HG02943 (cell line): Measurements from ENCODE around the gene SLC1A5.
"Not testable (repeated sequence)": the region's sequence is repeated elsewhere in the genome, so short reads cannot be mapped to it uniquely, and the experiment has no call there.

Experiments used
- ATAC-seq: cut with Tn5 transposase; IDR thresholded peaks from one replicate; pipeline ENCODE4 v1.9.1; 2021; ENCODE audit warnings: mild to moderate bottlenecking, low read depth, moderate library complexity; ENCODE audit not compliant: unreplicated experiment

The SLC1A5 gene

DNA sequence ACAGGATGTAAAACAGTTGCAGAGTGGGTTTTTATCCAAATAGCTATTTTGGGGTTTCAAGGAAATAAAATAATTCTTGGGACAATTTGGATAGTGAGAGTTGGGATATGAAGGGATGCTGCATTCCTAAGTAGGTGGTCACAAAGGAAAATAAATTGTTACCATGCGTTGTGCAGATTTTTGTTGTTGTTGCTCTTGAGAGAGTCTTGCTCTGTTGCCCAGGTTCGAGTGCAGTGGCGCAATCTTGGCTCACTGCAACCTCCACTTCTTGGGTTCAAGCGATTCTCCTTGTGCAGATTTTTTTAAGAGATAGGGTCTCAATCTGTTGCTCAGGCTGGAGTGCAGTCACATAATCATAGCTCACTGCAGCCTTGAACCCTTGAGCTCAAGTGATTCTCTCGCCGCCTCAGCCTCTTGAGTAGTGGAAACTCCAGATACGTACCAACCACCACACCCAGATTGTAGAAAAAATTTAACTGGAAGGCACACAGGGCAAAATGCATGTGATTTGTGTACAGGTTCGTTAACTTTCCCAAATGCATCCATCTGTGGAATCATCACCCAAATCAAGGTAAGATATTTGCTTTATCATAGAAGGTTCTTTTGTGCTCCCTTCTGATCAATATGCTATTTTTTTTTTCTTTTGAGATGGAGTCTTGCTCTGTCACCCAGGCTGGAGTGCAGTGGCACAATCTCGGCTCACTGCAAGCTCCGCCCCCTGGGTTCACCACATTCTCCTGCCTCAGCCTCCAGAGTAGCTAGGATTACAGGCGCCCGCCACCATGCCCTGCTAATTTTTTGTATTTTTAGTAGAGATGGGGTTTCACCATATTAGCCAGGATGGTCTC, 16.0 kb downstream of the SLC1A5 start:
- no peak for ATAC-seq

GRCh38 chr19:46768746-46769145, 19.6 kb downstream of the SLC1A5 start:
- ATAC-seq = not testable (repeated sequence)

DNA sequence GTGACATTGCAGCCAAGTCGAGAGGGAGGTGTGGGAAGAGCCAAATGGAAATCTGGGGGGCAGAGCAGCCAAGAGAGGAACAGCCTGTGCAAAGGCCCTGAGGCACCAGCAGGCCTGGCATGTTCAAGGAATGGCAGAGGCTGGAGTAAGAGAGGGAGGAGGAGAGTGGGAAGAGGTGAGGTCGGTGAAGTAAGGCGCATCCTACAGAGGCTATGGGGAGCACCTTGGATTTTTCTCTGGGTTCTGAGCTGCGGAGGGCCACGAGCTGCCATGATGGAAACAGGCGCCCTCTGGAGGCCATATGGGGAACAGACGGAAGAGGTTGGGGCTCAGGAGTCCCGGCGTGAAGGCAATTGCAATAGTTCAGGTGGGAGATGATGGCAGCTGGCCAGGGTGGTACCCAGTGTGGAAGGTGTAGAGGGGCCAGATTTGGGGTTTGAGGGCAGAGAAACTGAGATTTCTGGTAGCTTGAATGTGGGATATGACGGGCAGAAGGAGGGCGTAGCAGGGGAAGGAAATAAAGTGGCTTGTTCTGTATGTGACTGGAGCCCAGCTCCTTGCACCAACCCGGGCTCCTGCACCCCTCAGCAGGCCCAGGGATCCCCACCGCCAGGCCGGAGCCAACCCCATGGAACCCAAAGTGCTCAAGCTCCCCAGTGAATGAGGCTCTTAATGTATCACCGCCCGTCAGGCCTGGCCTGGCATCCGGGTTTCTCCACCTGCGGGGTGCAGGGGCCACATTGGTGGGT, 21.7 kb downstream of the SLC1A5 start:
- no peak for ATAC-seq

GRCh38 chr19:46764817-46765291, 23.5 kb downstream of the SLC1A5 start:
- ATAC-seq = no peak

DNA sequence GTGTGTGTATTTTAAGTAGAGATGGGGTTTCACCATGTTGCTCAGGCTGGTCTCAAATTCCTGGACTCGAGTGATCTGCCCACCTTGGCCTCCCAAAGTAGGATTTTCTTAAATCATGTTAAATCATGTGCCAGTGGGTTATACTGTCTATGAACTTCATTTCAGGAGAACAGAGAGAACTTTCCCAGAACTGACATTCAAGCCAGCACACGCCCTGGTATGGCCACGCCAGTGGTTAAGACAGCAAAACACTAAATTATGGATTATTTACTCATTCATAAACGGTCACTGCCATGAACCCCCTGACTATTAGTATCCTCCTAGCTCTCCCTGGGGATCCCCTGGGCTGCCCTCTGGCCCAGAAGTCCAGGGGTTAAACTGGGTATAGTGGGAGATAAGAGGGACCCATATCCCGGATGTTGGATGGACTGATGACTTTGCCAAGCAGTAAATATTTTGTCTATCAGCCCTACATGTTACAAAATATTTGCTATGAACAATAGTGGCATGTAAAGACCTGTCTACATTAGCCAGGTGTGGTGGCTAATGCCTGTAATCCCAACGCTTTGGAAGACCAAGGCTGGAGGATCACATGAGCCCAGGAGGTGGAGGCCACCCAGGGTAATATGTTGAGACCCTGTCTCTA, 26.0 kb downstream of the SLC1A5 start:
- no peak for ATAC-seq

DNA sequence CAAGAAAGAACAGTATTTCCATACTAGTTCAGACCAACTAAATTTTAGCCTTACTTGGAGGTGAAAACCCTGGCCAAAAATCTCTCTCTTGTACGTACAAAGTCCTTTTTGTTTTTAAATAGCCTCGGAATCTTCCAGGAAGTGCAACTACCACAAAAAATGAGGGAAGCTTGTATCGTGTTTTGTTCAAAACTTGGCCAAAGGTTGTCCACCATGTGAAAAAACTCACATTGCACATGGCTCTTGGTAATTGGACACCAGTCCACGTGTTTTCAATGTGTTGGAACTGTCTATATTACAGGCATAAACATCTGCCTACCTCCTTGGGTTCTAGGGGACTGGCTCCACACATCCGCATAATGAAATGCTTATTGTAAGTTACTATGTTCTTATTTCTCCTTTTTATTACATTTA, 27.0 kb downstream of the SLC1A5 start:
- no peak for ATAC-seq

DNA sequence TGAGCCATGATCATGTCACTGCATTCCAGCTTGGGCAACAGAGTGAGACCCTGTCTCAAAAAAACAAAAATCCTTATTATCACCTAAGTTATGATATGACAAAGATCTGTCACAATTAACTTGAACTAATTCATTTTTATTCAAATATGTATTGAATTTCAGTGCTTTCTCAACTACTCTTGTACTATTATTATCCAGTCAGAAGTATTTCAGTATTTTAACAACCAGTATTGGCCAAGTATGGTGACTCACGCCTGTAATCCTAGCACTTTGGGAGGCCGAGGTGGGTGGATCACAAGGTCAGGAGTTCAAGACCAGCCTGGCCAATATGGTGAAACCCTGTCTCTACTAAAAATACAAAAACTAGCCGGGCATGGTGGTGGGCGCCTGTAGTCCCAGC, 27.5 kb downstream of the SLC1A5 start:
- ATAC-seq = not testable (repeated sequence)

GRCh38 chr19:46760363-46760762, 28.0 kb downstream of the SLC1A5 start:
- no peak for ATAC-seq

GRCh38 chr19:46759817-46760333, 28.5 kb downstream of the SLC1A5 start:
- no peak for ATAC-seq

DNA sequence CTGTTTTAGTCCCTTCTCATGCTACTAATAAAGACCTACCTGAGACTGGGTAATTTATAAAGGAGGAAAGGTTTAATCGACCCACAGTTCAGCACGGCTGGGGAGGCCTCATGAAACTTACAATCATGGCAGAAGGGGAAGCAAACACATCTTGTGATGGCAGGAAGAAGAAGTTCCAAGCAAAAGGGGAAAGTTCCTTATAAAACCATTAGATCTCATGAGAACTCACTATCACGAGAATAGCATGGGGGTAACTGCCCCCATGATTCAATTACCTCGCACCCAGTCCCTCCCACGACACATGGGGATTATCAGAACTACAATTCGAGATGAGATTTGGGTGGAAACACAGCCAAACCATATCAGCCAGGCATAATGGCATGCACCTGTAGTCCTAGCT, 29.2 kb downstream of the SLC1A5 start:
- no peak for ATAC-seq

DNA sequence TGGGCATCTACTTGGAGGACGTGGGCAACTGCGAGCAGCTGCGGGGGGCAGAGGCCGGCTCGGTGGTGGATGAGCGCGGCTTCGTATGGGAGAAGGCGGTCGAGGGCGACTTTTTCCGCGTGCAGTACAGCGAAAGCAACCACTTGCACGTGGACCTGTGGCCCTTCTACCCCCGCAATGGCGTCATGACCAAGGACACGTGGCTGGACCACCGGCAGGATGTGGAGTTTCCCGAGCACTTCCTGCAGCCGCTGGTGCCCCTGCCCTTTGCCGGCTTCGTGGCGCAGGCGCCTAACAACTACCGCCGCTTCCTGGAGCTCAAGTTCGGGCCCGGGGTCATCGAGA, 31.9 kb downstream of the SLC1A5 start:
- ATAC-seq = no peak

DNA sequence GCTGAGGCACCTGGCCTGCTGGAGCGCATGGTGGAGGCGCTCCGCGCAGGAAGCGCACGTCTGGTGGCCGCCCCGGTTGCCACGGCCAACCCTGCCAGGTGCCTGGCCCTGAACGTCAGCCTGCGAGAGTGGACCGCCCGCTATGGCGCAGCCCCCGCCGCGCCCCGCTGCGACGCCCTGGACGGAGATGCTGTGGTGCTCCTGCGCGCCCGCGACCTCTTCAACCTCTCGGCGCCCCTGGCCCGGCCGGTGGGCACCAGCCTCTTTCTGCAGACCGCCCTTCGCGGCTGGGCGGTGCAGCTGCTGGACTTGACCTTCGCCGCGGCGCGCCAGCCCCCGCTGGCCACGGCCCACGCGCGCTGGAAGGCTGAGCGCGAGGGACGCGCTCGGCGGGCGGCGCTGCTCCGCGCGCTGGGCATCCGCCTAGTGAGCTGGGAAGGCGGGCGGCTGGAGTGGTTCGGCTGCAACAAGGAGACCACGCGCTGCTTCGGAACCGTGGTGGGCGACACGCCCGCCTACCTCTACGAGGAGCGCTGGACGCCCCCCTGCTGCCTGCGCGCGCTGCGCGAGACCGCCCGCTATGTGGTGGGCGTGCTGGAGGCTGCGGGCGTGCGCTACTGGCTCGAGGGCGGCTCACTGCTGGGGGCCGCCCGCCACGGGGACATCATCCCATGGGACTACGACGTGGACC, 32.4 kb downstream of the SLC1A5 start:
- ATAC-seq = no peak

DNA sequence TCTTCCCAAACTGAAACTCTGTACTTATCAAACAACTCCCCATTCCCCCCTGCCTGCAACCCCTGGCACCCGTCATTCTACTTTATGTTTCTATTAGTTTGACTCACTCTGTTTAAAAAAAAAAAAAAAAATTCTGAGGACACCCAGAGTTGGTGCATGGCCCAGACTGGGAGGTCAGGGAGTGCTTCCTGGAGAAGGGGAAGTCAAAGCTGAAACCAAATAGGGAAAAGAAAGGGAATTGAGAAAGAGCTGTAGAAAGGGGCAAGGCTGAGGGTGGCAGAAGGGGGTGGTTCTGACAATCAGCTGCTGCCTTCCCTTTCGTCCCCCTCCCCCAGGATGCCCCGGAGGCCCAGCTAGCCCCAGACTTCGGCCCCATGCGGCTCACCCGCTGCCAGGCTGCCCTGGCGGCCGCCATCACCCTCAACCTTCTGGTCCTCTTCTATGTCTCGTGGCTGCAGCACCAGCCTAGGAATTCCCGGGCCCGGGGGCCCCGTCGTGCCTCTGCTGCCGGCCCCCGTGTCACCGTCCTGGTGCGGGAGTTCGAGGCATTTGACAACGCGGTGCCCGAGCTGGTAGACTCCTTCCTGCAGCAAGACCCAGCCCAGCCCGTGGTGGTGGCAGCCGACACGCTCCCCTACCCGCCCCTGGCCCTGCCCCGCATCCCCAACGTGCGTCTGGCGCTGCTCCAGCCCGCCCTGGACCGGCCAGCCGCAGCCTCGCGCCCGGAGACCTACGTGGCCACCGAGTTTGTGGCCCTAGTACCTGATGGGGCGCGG, 33.1 kb downstream of the SLC1A5 start:
- no peak for ATAC-seq

DNA sequence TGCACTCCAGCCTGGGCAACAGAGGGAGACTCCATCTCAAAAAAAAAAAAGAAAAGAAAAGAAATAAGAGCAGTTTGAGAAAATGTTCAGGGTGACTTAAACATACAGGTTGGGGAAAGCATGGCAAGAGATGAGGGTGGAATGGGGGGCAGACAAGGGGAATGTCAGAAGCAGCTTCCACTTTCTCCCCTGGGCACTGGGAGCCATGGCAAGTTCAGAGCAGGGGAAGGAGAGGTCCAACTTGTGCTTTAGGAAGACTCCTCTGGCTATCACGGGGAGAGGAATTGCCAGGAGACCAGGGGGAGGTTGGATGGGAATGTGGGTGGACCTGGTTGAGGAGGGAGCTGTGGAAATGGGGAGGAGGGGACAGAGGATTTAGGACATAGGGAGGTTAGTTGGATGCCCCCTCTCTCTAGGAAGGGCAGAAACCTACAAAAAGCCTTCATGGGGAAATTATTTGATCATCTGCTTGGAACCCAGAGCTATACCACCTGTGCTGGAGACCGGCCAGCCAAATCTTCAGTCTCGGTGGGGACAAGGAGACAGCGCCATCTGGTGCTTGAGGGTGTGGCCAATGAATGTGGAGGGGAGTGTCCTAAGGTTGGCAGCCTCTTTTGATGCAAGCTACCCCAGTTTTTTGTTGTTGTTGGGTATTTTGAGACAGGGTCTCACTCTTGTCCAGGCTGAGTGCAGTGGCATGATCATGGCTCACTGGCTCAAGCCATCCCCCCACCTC, 34.8 kb downstream of the SLC1A5 start:
- ATAC-seq = no peak

DNA sequence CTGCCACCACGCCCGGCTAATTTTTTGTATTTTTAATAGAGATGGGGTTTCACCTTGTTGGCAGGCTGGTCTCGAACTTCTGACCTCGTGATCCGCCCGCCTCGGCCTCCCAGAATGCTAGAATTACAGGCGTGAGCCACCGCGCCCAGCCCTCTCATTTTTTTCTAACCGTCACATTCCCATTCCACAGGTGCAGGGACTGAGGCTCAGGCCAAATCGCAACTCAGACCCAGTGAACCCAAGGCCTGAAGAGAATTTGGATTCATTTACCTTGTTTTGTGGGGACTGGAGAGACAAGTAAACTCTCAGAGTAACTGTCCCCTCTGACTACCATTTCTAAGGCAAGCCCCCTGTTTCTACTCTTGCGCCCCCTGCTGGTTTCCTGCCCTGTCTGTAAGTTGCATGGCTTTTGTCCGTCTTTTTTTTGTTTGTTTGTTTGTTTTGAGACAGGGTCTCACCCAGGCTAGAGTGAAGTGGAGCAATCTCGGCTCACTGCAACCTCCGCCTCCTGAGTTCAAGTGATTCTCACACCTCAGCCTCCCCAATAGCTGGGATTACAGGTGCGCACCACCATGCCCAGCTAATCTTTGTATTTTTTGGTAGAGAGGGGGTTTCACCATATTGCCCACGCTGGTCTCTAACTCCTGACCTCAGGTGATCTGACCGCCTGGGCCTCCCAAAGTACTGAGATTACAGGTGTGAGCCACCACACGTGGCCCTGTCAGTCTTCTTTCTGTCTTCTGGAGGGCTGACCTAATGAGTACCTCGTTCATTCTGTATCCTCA, 39.9 kb downstream of the SLC1A5 start:
- no peak for ATAC-seq

GRCh38 chr19:46746281-46747057, 41.9 kb downstream of the SLC1A5 start, which contains the start of gene STRN4:
STRN4 (minus strand) TSS chr19:46746450; CDS start chr19:46746430, 20 bp downstream.
- ATAC-seq = peak; percentile 46

DNA sequence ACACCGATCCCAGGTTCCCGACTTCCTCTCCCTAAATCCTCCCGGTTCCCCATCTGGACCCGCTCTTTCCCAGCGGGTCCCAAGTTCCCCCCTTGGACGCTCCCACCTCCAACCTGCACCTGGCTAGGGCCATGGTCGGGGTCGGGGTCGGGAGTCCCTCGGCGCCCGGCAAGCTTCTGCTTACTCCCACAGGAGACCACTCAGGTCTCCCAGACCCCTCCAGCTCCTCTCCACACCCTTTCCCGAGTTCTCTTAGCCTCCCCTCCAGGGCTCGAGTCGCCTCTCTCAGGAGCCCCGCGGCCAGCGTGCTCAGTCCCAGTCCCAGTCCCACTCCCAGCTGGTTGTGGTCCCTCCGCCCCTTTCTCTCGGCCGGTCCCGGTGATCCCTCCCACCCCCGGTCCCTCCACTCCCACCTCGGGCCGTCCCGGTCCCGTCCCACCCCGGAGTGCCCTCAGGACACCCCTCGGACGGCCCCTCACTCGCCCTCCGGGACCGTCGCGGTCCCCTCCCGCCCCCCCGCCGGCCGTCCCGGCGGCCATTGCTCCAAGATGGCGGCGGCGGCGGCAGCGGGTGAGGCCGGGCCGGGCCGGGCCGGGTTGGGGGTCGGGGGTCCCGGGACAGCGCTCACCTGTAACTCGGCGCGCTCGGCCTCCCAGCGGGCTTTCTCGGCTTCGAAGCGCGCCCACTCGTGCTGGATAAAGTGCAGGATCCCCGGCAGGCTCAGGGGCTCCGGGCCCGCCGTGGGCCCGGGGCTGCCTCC, 42.7 kb downstream of the SLC1A5 start, which contains the start of gene FKRP:
Gene FKRP (plus strand): TSS at position 537 of the 760 bp plus-strand sequence. CDS start 9,394 bp downstream, outside the sequence.
- peak; percentile 54 for ATAC-seq
